ENCODE results near the gene PDE6B. TPM values are rescaled to one million over a fixed set of nuclear protein-coding genes. Genes with fewer than 3 reads are reported as not detected.
A peak's percentile ranks its signal among the peaks of the same experiment; 100 is the strongest.

The PDE6B gene
- polyA plus RNA-seq, 1 donor, result 27.1 TPM

DNA sequence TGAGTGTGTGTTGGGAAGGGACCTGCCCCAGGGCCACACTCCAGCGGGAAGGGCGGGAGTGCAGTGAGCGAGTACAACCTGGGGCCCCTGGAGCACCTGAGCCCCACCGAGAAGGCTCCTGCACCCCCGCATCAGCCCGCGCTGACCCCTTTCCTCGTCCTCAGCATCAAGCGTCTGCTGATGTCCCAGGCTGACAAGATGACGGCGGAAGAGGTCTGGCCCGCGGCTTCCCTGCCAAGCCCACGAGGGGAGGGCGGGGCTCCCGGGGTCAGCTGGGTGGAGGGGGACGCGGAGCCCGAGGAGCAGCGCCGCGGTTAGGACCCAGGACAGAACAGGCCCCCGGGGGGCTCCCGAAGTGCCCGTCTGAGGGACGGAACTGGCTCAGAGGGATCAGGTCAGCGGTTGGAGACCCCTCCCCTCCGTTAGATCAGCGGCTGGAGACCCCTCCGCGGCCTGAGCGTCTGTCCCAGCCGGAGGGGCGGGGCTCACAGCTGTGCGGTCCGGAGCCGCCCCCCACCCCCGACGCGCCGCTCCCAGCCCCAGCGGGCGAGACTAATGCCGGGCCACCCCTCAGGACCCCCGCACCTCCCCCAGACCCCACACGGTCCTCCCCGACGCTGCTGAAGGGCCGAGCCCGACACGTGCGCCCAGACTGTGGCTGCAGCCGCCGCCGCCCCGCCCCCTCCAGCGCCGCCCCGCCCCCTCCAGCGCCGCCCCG, 55.7 kb downstream of the PDE6B start:
- no peak for DNase-seq
- H3K4me3 ChIP-seq (ENCODE audit: low read length), result peak overlapping the region; percentile 28
- H3K9me3 ChIP-seq (ENCODE audit: control insufficient read depth, low read depth, low read length), result peaks cover 4% of the 10 kb centered on the region
- no peaks in the 10 kb centered on the region for H3K36me3 ChIP-seq (ENCODE audit: control insufficient read depth, insufficient read depth, low read length)
- peaks cover 47% of the 10 kb centered on the region for H3K4me1 ChIP-seq (ENCODE audit: control insufficient read depth, insufficient read depth, low read length)
- no peaks in the 10 kb centered on the region for H3K27me3 ChIP-seq (ENCODE audit: control insufficient read depth, insufficient read depth, low read length)
- WGBS (ENCODE audit: insufficient coverage, low lambda C conversion rate), result no CpG with 5 or more reads among the region's 62 CpGs
- no peak overlapping the region for H3K27ac ChIP-seq (ENCODE audit: low read length)

DNA sequence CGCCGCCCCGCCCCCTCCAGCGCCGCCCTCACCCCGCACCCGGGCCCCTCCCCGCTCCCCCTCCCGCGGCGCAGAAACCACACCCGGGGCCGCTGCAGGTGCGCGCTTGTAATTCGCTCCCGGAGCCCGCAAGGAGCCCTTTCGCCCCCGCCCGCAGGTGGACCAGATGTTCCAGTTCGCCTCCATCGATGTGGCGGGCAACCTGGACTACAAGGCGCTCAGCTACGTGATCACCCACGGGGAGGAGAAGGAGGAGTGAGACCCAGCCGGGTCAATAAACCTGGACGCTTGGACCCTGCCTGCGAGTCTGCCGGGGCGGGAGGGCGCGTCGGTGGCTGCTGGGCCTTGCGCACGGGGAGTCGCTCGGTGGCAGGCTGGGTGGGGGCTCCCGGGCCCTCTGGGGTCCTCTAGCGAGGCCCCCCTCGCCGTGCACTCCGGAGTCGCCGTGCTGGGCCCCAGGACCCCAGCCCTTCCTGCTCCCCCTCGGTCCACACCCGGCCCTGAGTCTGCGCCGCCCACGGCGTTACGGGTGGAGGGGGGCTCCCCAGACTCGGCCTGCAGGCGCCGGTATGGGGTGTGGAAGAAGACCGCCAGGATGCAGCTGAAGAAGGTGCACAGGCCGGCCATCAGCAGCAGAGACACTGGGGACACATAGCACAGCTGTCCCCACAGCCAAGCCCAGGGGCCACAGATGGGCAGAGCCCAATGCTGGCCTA, 56.5 kb downstream of the PDE6B start:
- WGBS (ENCODE audit: insufficient coverage, low lambda C conversion rate), result no CpG with 5 or more reads among the region's 58 CpGs
- Histone ChIP-seq H3K27me3 (ENCODE audit: control insufficient read depth, insufficient read depth, low read length) (no peaks in the 10 kb centered on the region), H3K36me3 (ENCODE audit: control insufficient read depth, insufficient read depth, low read length) (no peaks in the 10 kb centered on the region), H3K27ac (ENCODE audit: low read length) (no peak overlapping the region), H3K9me3 (ENCODE audit: control insufficient read depth, low read depth, low read length) (peaks cover 11% of the 10 kb centered on the region), H3K4me3 (ENCODE audit: low read length) (peak overlapping the region; percentile 4), H3K4me1 (ENCODE audit: control insufficient read depth, insufficient read depth, low read length) (peaks cover 44% of the 10 kb centered on the region)
- peak in 1 of 2 donors; percentile 49 for DNase-seq

DNA sequence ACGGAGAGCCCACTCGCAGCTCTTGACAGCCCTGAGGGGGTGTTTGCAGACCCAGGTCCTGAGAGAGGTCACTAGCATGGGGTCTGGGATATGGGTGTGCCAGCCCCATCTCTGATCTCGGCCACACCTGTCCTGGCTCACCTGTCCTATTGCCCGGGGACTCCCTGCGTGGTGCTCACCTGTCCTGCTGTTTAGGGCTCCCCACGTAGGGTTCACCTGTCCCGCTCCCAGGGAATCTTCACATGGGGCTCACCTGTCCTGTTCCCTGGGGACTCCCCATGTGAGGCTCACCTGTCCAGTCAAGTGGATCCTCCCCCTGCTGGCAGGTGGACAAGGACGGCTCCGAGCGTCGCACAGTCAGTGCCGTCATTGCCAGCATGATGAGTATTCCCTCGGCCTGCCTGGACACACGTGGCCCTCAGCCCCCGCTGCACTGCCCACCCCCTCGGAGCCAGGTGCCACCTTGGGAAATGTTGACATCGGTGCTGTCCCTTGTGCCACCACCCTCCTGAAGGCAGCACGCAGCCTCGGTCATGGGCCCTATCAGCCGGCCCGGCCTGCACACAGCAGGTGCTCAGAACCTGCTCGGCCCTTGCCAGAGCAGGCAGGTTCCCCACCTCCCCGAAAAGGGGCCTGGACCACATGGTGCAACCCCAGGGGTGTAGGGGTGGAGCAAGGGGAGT, 57.3 kb downstream of the PDE6B start:
- WGBS (ENCODE audit: insufficient coverage, low lambda C conversion rate), result no CpG with 5 or more reads among the region's 23 CpGs
- peaks cover 11% of the 10 kb centered on the region for H3K9me3 ChIP-seq (ENCODE audit: control insufficient read depth, low read depth, low read length)
- H3K27me3 ChIP-seq (ENCODE audit: control insufficient read depth, insufficient read depth, low read length), result no peaks in the 10 kb centered on the region
- H3K4me1 ChIP-seq (ENCODE audit: control insufficient read depth, insufficient read depth, low read length), result peaks cover 44% of the 10 kb centered on the region
- H3K4me3 ChIP-seq (ENCODE audit: low read length), result no peak overlapping the region
- H3K27ac ChIP-seq (ENCODE audit: low read length), result no peak overlapping the region
- H3K36me3 ChIP-seq (ENCODE audit: control insufficient read depth, insufficient read depth, low read length), result no peaks in the 10 kb centered on the region
- no peak for DNase-seq

DNA sequence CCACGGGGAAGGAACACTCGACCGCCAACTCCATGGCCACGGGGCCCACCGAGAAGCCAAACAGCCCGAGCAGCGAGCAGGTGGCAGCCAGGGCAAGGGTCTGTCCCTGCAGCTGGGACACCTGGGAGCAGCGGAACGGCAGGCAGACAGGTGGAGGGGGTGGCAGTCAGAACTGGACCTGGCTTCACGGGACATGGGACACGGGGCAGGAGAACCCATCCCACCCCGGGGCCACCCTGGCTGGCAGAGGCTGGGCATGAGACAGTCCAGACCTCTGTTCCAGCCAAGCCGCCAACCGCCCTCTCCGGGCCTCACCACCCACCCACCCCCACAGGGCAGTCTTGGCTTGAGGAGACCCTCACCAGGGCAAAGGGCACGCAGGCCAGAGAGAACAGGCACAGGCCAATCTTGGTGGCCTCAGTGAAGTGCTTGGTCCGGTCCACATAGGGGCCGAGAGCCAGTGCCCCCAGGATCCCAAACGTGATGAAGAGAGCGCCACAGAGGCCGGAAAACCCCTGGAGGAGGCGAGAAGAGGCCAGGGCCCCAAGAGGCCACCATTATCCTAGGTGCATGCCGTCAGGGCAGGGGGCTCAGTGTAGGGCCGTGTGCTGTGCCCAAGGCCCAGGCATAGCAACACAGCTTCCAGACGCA, 58.0 kb downstream of the PDE6B start:
- no peak for DNase-seq
- H3K4me3 ChIP-seq (ENCODE audit: low read length), result no peak overlapping the region
- H3K9me3 ChIP-seq (ENCODE audit: control insufficient read depth, low read depth, low read length), result peaks cover 11% of the 10 kb centered on the region
- no peaks in the 10 kb centered on the region for H3K27me3 ChIP-seq (ENCODE audit: control insufficient read depth, insufficient read depth, low read length)
- H3K27ac ChIP-seq (ENCODE audit: low read length), result no peak overlapping the region
- H3K4me1 ChIP-seq (ENCODE audit: control insufficient read depth, insufficient read depth, low read length), result peaks cover 39% of the 10 kb centered on the region
- WGBS (ENCODE audit: insufficient coverage, low lambda C conversion rate), result no CpG with 5 or more reads among the region's 25 CpGs
- H3K36me3 ChIP-seq (ENCODE audit: control insufficient read depth, insufficient read depth, low read length), result no peaks in the 10 kb centered on the region

GRCh38 chr4:683982-684622, 58.7 kb downstream of the PDE6B start:
- no peak overlapping the region for H3K27ac ChIP-seq (ENCODE audit: low read length)
- no peak overlapping the region for H3K4me3 ChIP-seq (ENCODE audit: low read length)
- peak; percentile 70 to 75 for DNase-seq
- no CpG with 5 or more reads among the region's 19 CpGs for WGBS (ENCODE audit: insufficient coverage, low lambda C conversion rate)
- H3K27me3 ChIP-seq (ENCODE audit: control insufficient read depth, insufficient read depth, low read length), result peaks cover 2% of the 10 kb centered on the region
- H3K36me3 ChIP-seq (ENCODE audit: control insufficient read depth, insufficient read depth, low read length), result no peaks in the 10 kb centered on the region
- peaks cover 11% of the 10 kb centered on the region for H3K9me3 ChIP-seq (ENCODE audit: control insufficient read depth, low read depth, low read length)
- peaks cover 42% of the 10 kb centered on the region for H3K4me1 ChIP-seq (ENCODE audit: control insufficient read depth, insufficient read depth, low read length)

DNA sequence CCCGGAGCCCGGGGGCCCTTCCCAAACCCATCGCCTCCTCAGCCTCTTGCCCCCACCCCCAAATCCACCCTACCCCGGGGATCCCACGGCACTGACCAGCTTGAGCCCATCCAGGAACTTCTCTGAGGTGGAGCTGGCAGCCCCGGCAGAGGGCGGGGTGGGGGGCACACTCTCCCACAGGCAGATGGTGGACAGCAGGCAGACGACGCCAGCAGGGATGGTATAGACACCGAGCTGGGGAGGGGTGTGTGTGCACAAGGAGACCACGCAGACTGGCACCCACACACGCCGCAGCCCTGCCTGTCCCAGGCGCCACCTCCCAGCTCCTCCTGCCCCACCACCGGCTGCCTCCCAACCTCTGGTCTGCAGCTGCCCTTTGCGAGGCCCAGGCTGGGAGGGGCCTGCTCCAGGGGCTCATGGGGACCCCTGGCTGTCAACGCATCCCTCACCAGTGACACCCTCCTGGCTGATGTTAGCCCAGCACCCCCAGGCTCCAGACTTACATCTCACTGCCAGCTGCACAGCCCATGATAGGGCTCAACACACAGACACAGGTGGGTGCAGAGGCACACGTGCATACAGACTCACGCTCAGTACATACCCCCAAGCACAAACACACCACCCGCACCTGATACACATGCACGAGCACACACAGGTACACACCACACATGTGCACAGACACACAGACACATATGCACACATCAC, 59.4 kb downstream of the PDE6B start:
- WGBS (ENCODE audit: insufficient coverage, low lambda C conversion rate), result no CpG with 5 or more reads among the region's 21 CpGs
- H3K27me3 ChIP-seq (ENCODE audit: control insufficient read depth, insufficient read depth, low read length), result peaks cover 2% of the 10 kb centered on the region
- H3K4me1 ChIP-seq (ENCODE audit: control insufficient read depth, insufficient read depth, low read length), result peaks cover 48% of the 10 kb centered on the region

DNA sequence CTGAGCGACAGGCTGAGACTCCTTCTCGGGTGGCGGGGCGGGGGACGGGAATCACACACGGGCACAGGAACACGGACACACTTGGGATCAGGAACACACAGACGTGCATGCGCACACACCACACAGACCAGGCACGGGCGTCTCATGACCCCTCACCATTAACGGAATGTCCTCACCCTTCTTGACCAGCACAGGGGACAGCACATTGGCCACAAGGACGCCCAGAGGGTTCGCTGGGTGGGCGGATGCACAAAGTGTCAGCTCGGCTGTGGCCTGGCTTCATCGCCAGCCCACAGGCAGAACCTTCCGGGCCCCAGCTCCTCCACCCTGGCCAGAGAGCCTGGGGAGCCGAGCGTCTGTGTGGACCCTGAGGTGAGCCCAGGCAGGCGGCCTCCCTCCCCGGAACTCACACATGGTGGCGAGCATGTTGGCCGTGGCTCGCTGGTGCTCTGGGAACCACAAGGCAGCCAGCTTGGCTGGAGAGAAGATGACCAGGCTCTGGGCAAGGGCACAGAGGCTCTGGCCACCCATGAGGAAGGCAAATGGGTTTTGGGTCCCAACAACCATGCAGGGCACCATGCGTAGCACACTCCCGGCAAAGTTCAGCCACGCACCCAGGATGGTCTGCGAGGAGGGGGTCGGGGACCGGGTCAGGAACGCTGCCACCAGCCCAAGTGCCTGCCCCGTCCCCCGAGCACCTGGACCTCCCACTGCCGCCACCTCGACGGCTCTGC, 60.5 kb downstream of the PDE6B start:
- no CpG with 5 or more reads among the region's 37 CpGs for WGBS (ENCODE audit: insufficient coverage, low lambda C conversion rate)
- Histone ChIP-seq H3K27ac (ENCODE audit: low read length) (no peak overlapping the region), H3K4me3 (ENCODE audit: low read length) (no peak overlapping the region), H3K36me3 (ENCODE audit: control insufficient read depth, insufficient read depth, low read length) (no peaks in the 10 kb centered on the region), H3K9me3 (ENCODE audit: control insufficient read depth, low read depth, low read length) (peaks cover 7% of the 10 kb centered on the region), H3K4me1 (ENCODE audit: control insufficient read depth, insufficient read depth, low read length) (peaks cover 46% of the 10 kb centered on the region), H3K27me3 (ENCODE audit: control insufficient read depth, insufficient read depth, low read length) (peaks cover 2% of the 10 kb centered on the region)
- DNase-seq, result no peak

More for the DNA sequence above, 59.4 kb downstream of the PDE6B start:
- H3K9me3 ChIP-seq (ENCODE audit: control insufficient read depth, low read depth, low read length), result peaks cover 11% of the 10 kb centered on the region
- no peak overlapping the region for H3K4me3 ChIP-seq (ENCODE audit: low read length)
- no peaks in the 10 kb centered on the region for H3K36me3 ChIP-seq (ENCODE audit: control insufficient read depth, insufficient read depth, low read length)
- no peak for DNase-seq
- no peak overlapping the region for H3K27ac ChIP-seq (ENCODE audit: low read length)

- Histone ChIP-seq H3K4me3 (ENCODE audit: low read length) (no peak overlapping the region), H3K27me3 (ENCODE audit: control insufficient read depth, insufficient read depth, low read length) (peaks cover 2% of the 10 kb centered on the region), H3K36me3 (ENCODE audit: control insufficient read depth, insufficient read depth, low read length) (no peaks in the 10 kb centered on the region), H3K9me3 (ENCODE audit: control insufficient read depth, low read depth, low read length) (peaks cover 7% of the 10 kb centered on the region), H3K27ac (ENCODE audit: low read length) (no peak overlapping the region), H3K4me1 (ENCODE audit: control insufficient read depth, insufficient read depth, low read length) (peaks cover 43% of the 10 kb centered on the region)
- DNase-seq, result no peak
- WGBS (ENCODE audit: insufficient coverage, low lambda C conversion rate), result no CpG with 5 or more reads among the region's 31 CpGs
Measured at GRCh38 chr4:686413-687040, 61.2 kb downstream of the PDE6B start.
